Natural killer cell (primary cell): ENCODE data around the gene CAMTA1. TPM values are rescaled to one million over a fixed set of nuclear protein-coding genes. Genes with fewer than 3 reads are reported as not detected.

ENCODE experiments used
- ATAC-seq, 3 donors: fragments of 150-1000 bp in 2 of 3; fragments of 200-7000 bp in 1 of 3; cut with Tn5 transposase; 1 replicate in 1 of 3; 2 replicates in 2 of 3; pipeline ENCODE4 v1.10.0; 2021; ENCODE audit warnings: mild to moderate bottlenecking in 2 of 3, moderate library complexity in 2 of 3
- DNase-seq, 2 donors: peaks; one replicate each; pipeline versions ENCODE4 v3.0.0 to v3.0.0-alpha.2; 2013 to 2021; ENCODE audit warnings: mixed read lengths in 1 of 2
- H3K27ac ChIP-seq: one replicate; pipeline ENCODE4 v1.5.1; 2013; ENCODE audit warnings: mild to moderate bottlenecking, low read length
- H3K27me3 ChIP-seq: one replicate; pipeline ENCODE4 v1.6.1; 2013; ENCODE audit warnings: low read length; ENCODE audit not compliant: control insufficient read depth, insufficient read depth
- H3K36me3 ChIP-seq: one replicate; pipeline ENCODE4 v1.6.1; 2013; ENCODE audit warnings: low read length; ENCODE audit not compliant: control insufficient read depth, insufficient read depth
- H3K4me1 ChIP-seq: one replicate; pipeline ENCODE4 v1.6.1; 2013; ENCODE audit warnings: low read length; ENCODE audit not compliant: control insufficient read depth, insufficient read depth
- H3K4me3 ChIP-seq: one replicate; pipeline ENCODE4 v1.5.1; 2013; ENCODE audit warnings: low read length
- H3K9me3 ChIP-seq: one replicate; pipeline ENCODE4 v1.6.1; 2013; ENCODE audit warnings: low read length; ENCODE audit not compliant: control insufficient read depth, insufficient read depth
- H3K27ac Mint-ChIP-seq, 2 donors: one replicate each; pipeline ENCODE4 v1.8.0; 2022; ENCODE audit warnings: mild to moderate bottlenecking in 2 of 2, mixed read lengths in 2 of 2, moderate library complexity in 1 of 2
- H3K27me3 Mint-ChIP-seq, 2 donors: one replicate each; pipeline ENCODE4 v1.8.0; 2022; ENCODE audit warnings: low read depth in 2 of 2, mixed read lengths in 2 of 2
- H3K36me3 Mint-ChIP-seq: one replicate; pipeline ENCODE4 v1.8.0; 2022; ENCODE audit warnings: mixed read lengths
- H3K4me1 Mint-ChIP-seq, 2 donors: one replicate each; pipeline ENCODE4 v1.8.0; 2022; ENCODE audit warnings: mixed read lengths in 2 of 2
- H3K4me3 Mint-ChIP-seq: one replicate; pipeline ENCODE4 v1.8.0; 2022; ENCODE audit warnings: mild to moderate bottlenecking, moderate library complexity, mixed read lengths
- H3K9me3 Mint-ChIP-seq, 2 donors: one replicate each; pipeline ENCODE4 v1.8.0; 2022; ENCODE audit warnings: mixed read lengths in 2 of 2
- whole genome bisulfite sequencing: methylation state at CpG from one replicate; pipeline ENCODE4 v1.1.7; 2013; ENCODE audit warnings: missing lambda C conversion rate; ENCODE audit not compliant: insufficient coverage; 5-methylcytosine and 5-hydroxymethylcytosine counted together
- intact Hi-C: fragments of 100-400 bp; cut with micrococcal nuclease; formaldehyde crosslinking; loops from one replicate; pipeline ENCODE4 v1.14.2; 2022
- total RNA-seq, 4 donors: library from RNA; stranded (reverse); fragments of 120-200 nt in 1 of 4; gene quantifications; one replicate each; pipeline versions ENCODE4 v1.2.3 to v1.2.4, GENCODE V29; 2013 to 2022
- TF ChIP-seq, protein P1 (sequence below): fragments of 200-600 bp; IDR thresholded peaks from one replicate; pipeline ENCODE4 v1.8.0; 2022; ENCODE audit warnings: antibody characterized with exemption

Gene CAMTA1
- total RNA-seq, 3 donors from 2014 or later (not counting 1 experiment from before 2014, with no cell fraction given) = 40.6 to 53.3 (median 44.9) TPM

DNA sequence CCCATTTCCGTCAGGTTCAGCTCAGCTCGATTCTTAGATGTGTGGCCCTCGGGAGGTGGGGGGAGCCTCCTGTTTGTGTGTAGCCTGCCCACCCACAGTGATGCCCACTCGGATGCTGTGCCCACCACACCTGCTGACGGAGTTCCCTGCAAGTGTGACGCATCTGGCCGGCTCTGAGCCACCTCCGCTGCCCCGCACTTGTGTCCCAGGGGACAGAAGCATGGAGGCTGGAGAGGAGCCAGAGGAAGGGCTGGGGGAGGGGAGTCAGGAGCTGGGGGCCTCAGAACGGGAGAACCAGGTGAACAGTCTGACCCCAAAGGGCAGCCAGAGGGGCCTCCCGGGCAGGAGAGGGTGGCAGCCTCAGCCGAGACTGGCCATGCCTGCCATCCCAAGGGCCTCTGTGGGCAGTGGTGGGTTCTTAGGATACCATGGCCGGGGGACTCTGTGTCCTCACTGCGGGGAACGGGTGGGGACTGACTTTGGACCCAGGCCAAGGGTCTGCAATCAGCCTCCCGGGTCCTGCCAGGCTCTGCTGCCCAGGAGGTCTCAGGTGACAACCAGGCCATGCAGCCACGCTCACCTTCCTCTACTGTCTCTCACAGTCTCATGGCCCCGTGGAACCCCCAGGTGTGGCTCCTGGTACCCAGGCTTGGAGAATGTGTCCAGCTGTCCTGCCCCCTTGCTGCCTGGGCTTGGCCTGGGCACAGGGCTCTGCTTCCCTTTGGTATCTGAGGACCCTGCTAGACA, 718.6 kb downstream of the CAMTA1 start:
- H3K36me3 ChIP-seq = no peaks in the 10 kb centered on the region
- Mint-ChIP-seq H3K4me3 (no peak overlapping the region), H3K27me3 (no peaks in the 10 kb centered on the region), H3K27ac (no peak overlapping the region), H3K9me3 (no peaks in the 10 kb centered on the region), H3K4me1 (no peaks in the 10 kb centered on the region), H3K36me3 (no peaks in the 10 kb centered on the region)
- no peaks in the 10 kb centered on the region for H3K9me3 ChIP-seq
- H3K4me3 ChIP-seq = no peak overlapping the region
- WGBS = 80% methylated on average over 18 of the region's 18 CpGs
- H3K27ac ChIP-seq = no peak overlapping the region
- H3K27me3 ChIP-seq = no peaks in the 10 kb centered on the region
- TF ChIP-seq, protein P1, sequence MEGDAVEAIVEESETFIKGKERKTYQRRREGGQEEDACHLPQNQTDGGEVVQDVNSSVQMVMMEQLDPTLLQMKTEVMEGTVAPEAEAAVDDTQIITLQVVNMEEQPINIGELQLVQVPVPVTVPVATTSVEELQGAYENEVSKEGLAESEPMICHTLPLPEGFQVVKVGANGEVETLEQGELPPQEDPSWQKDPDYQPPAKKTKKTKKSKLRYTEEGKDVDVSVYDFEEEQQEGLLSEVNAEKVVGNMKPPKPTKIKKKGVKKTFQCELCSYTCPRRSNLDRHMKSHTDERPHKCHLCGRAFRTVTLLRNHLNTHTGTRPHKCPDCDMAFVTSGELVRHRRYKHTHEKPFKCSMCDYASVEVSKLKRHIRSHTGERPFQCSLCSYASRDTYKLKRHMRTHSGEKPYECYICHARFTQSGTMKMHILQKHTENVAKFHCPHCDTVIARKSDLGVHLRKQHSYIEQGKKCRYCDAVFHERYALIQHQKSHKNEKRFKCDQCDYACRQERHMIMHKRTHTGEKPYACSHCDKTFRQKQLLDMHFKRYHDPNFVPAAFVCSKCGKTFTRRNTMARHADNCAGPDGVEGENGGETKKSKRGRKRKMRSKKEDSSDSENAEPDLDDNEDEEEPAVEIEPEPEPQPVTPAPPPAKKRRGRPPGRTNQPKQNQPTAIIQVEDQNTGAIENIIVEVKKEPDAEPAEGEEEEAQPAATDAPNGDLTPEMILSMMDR = no peak
- DNase-seq = no peak
- ATAC-seq = no peak
- H3K4me1 ChIP-seq = no peaks in the 10 kb centered on the region
- intact Hi-C loops = no loop called here

- TF ChIP-seq, protein P1 = no peak
- H3K27ac Mint-ChIP-seq = no peak overlapping the region
Observed at GRCh38 chr1:7504438-7504720, 719.1 kb downstream of the CAMTA1 start.

DNA sequence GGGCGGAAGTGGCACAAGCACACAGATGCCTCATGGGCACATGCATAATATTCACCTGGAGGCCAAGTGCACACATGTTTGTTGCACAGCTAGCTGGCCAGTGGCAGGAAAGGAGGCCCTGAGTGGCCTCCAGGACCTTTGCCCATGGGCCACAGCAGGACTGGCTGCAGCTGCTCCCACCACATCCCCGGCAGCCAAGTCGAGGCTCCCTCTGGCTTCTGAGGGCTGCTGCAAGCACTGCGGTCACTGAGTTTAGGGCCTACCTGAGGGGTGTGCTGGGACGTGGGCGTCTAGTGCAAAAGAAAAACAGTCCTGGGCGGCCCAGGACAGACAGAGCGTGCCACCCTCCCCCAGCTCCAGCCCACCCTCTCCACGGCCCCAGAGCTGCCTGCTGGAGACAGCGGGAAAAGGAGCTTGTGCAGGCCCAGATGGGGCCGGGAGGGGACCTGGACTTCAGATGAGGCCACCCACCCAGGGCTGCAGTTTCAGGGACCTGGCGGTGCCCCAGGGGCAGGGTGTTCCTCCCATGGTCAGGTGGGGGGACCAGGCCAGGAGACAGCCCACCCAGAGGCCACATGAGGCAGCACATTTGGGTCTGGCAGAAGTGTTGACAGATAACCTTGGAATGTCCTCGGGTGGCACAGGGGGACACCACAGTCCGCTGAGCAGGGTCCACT, 720.0 kb downstream of the CAMTA1 start:
- TF ChIP-seq, protein P1 = no peak
- DNase-seq (no peak), ATAC-seq (no peak)
- H3K4me1 Mint-ChIP-seq = no peaks in the 10 kb centered on the region
- no peaks in the 10 kb centered on the region for H3K4me1 ChIP-seq
- H3K36me3 ChIP-seq = no peaks in the 10 kb centered on the region
- no peak overlapping the region for H3K27ac ChIP-seq
- intact Hi-C loops = no loop called here
- H3K27ac Mint-ChIP-seq = no peak overlapping the region
- H3K9me3 Mint-ChIP-seq = no peaks in the 10 kb centered on the region
- no peaks in the 10 kb centered on the region for H3K36me3 Mint-ChIP-seq
- H3K27me3 Mint-ChIP-seq = no peaks in the 10 kb centered on the region
- no peak overlapping the region for H3K4me3 Mint-ChIP-seq
- no peaks in the 10 kb centered on the region for H3K9me3 ChIP-seq
- no peak overlapping the region for H3K4me3 ChIP-seq
- WGBS = 91% methylated on average over 14 of the region's 14 CpGs
- H3K27me3 ChIP-seq = no peaks in the 10 kb centered on the region

More at GRCh38 chr1:7504438-7504720, 719.1 kb downstream of the CAMTA1 start:
- no peaks in the 10 kb centered on the region for H3K36me3 Mint-ChIP-seq
- H3K27me3 Mint-ChIP-seq = no peaks in the 10 kb centered on the region
- ATAC-seq (no peak), DNase-seq (no peak)
- no peak overlapping the region for H3K4me3 ChIP-seq
- intact Hi-C loops = no loop called here
- H3K4me3 Mint-ChIP-seq = no peak overlapping the region
- H3K27ac ChIP-seq = no peak overlapping the region
- no peaks in the 10 kb centered on the region for H3K9me3 Mint-ChIP-seq
- no peaks in the 10 kb centered on the region for H3K27me3 ChIP-seq
- 74% methylated on average over 2 of the region's 2 CpGs for WGBS
- no peaks in the 10 kb centered on the region for H3K9me3 ChIP-seq
- H3K36me3 ChIP-seq = no peaks in the 10 kb centered on the region
- H3K4me1 ChIP-seq = no peaks in the 10 kb centered on the region
- H3K4me1 Mint-ChIP-seq = no peaks in the 10 kb centered on the region
